PC-9 (cell line): Measurements from ENCODE around the gene PLSCR2.

Source experiments
- EZH2 ChIP-seq: fragments of 200-600 bp; sonication (generic); IDR thresholded peaks from 2 replicates; pipeline ENCODE4 v1.8.0; 2017; ENCODE audit warnings: antibody characterized with exemption, low read depth
- TF ChIP-seq, protein P1 (sequence below): fragments of 200-600 bp; sonication (generic); conservative IDR thresholded peaks from 2 replicates; pipeline ENCODE4 v1.6.1; 2017; ENCODE audit warnings: mixed run types, antibody characterized with exemption, mild to moderate bottlenecking, moderate library complexity

DNA sequence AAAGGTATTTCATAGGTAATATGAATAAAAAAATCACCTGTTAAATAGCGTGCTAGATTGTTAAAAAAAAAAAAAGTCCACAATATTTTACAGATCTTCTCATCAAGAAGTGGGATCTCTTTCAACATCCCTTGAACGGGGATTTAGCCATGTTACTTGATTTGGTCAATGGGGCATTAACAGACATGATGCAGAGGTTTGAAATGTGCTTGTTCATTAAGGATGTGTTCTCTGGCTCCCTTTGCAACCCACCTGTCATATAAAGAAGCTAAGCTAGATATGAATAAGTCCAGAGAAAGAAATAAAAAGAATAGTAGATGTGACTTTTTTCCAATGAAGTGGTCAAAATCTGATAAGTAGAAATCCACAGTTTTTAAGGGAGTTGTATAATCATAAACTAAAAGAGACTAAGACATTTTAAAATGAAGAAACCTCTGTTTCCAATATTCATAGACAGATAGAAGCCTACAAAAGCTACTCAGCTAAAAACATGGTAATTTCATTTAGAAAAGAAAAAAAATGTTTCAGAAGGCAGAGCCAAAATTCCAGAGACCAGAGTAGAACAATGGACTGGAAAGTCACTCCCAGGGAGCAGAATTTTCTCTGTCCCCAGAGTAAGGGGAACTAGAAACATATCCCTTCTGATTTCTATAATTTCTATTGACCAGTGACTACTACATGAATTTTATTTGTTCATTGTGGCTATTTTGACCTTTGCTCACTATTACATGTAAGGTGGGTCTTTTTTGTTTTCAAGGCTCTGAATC, 79.2 kb downstream of the PLSCR2 start:
- TF ChIP-seq, protein P1, sequence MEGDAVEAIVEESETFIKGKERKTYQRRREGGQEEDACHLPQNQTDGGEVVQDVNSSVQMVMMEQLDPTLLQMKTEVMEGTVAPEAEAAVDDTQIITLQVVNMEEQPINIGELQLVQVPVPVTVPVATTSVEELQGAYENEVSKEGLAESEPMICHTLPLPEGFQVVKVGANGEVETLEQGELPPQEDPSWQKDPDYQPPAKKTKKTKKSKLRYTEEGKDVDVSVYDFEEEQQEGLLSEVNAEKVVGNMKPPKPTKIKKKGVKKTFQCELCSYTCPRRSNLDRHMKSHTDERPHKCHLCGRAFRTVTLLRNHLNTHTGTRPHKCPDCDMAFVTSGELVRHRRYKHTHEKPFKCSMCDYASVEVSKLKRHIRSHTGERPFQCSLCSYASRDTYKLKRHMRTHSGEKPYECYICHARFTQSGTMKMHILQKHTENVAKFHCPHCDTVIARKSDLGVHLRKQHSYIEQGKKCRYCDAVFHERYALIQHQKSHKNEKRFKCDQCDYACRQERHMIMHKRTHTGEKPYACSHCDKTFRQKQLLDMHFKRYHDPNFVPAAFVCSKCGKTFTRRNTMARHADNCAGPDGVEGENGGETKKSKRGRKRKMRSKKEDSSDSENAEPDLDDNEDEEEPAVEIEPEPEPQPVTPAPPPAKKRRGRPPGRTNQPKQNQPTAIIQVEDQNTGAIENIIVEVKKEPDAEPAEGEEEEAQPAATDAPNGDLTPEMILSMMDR: no peak
- no peak for TF ChIP-seq EZH2
